Mucosa of gallbladder (tissue), 1 donor: ENCODE results near the gene DYNC1I1. TPM values are rescaled to one million over a fixed set of nuclear protein-coding genes. Genes with fewer than 3 reads are reported as not detected.

Experiments used
- DNase-seq: peaks from one replicate; pipeline ENCODE4 v3.0.0-alpha.2; 2020; ENCODE audit warnings: low spot score
- total RNA-seq: library from RNA; stranded (reverse); gene quantifications from one replicate; pipeline ENCODE4 v1.2.1, GENCODE V29; 2021
- donor health status: DM: no; HTN: no; CAD: no.

DYNC1I1 gene
- total RNA-seq, 1 donor from 2014 or later: 2.7 TPM

- no peak for DNase-seq
Measured at GRCh38 chr7:96085953-96086352, 313.6 kb downstream of the DYNC1I1 start.

- DNase-seq: no peak
Measured at GRCh38 chr7:96088579-96088978, 316.2 kb downstream of the DYNC1I1 start.

GRCh38 chr7:96089511-96089910 is 317.2 kb downstream of the DYNC1I1 start:
- DNase-seq: no peak

GRCh38 chr7:96090756-96091155 is 318.4 kb downstream of the DYNC1I1 start:
- no peak for DNase-seq

GRCh38 chr7:96093435-96093834 is 321.1 kb downstream of the DYNC1I1 start:
- DNase-seq: no peak

- DNase-seq: no peak
Measured at GRCh38 chr7:96097835-96098234, 325.5 kb downstream of the DYNC1I1 start.

- DNase-seq: no peak
Measured at GRCh38 chr7:96100737-96101136, 328.4 kb downstream of the DYNC1I1 start.

- no peak for DNase-seq
Measured at GRCh38 chr7:96102096-96102811, 329.9 kb downstream of the DYNC1I1 start.

- no peak for DNase-seq
Measured at GRCh38 chr7:96104984-96105383, 332.6 kb downstream of the DYNC1I1 start.

GRCh38 chr7:96111405-96111804 is 339.1 kb downstream of the DYNC1I1 start:
- no peak for DNase-seq

GRCh38 chr7:96114190-96114589 is 341.8 kb downstream of the DYNC1I1 start:
- no peak for DNase-seq

GRCh38 chr7:96116173-96116572 is 343.8 kb downstream of the DYNC1I1 start:
- no peak for DNase-seq

- DNase-seq: no peak
Measured at GRCh38 chr7:96118449-96119001, 346.2 kb downstream of the DYNC1I1 start.

GRCh38 chr7:96120445-96121225 is 348.3 kb downstream of the DYNC1I1 start:
- no peak for DNase-seq

GRCh38 chr7:96121752-96122151 is 349.4 kb downstream of the DYNC1I1 start:
- DNase-seq: no peak

- no peak for DNase-seq
Measured at GRCh38 chr7:96122746-96123145, 350.4 kb downstream of the DYNC1I1 start.

- DNase-seq: no peak
Measured at GRCh38 chr7:96126382-96126781, 354.0 kb downstream of the DYNC1I1 start.

- no peak for DNase-seq
Measured at GRCh38 chr7:96127746-96128145, 355.4 kb downstream of the DYNC1I1 start.

- no peak for DNase-seq
Measured at GRCh38 chr7:96131525-96131924, 359.2 kb downstream of the DYNC1I1 start.

GRCh38 chr7:96135241-96135640 is 362.9 kb downstream of the DYNC1I1 start:
- no peak for DNase-seq

GRCh38 chr7:96136600-96137239 is 364.4 kb downstream of the DYNC1I1 start:
- DNase-seq: no peak

GRCh38 chr7:96143495-96144259 is 371.3 kb downstream of the DYNC1I1 start:
- no peak for DNase-seq
